Measurements from ENCODE around the gene ARL13B. TPM values are rescaled to one million over a fixed set of nuclear protein-coding genes. Genes with fewer than 3 reads are reported as not detected.

ARL13B gene
- total RNA-seq, 2 donors from 2014 or later: 4.4 to 4.7 TPM

- no peaks in the 10 kb centered on the region for H3K36me3 ChIP-seq
- H3K9me3 ChIP-seq: no peaks in the 10 kb centered on the region
- no peak overlapping the region for H3K4me3 ChIP-seq
- DNase-seq: no peak
- TF ChIP-seq, protein P1, sequence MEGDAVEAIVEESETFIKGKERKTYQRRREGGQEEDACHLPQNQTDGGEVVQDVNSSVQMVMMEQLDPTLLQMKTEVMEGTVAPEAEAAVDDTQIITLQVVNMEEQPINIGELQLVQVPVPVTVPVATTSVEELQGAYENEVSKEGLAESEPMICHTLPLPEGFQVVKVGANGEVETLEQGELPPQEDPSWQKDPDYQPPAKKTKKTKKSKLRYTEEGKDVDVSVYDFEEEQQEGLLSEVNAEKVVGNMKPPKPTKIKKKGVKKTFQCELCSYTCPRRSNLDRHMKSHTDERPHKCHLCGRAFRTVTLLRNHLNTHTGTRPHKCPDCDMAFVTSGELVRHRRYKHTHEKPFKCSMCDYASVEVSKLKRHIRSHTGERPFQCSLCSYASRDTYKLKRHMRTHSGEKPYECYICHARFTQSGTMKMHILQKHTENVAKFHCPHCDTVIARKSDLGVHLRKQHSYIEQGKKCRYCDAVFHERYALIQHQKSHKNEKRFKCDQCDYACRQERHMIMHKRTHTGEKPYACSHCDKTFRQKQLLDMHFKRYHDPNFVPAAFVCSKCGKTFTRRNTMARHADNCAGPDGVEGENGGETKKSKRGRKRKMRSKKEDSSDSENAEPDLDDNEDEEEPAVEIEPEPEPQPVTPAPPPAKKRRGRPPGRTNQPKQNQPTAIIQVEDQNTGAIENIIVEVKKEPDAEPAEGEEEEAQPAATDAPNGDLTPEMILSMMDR (IDR thresholded peaks at IDR 0.05): no peak
- no peak overlapping the region for H3K9ac ChIP-seq (ENCODE audit: low read depth in 2 of 2, low read length in 2 of 2)
- no peaks in the 10 kb centered on the region for H3K4me1 ChIP-seq
- intact Hi-C loops (cut with DNase I): no loop called here
- no peak overlapping the region for H3K27ac ChIP-seq
- H3K27me3 ChIP-seq: no peaks in the 10 kb centered on the region
Observed at GRCh38 chr3:93988764-93989163, 8.8 kb downstream of the ARL13B start.

- H3K4me3 ChIP-seq: no peak overlapping the region
- TF ChIP-seq, protein P1 (IDR thresholded peaks at IDR 0.05): no peak
- intact Hi-C loops (cut with DNase I): no loop called here
Observed at GRCh38 chr3:93989241-93989640, 9.3 kb downstream of the ARL13B start.

GRCh38 chr3:93991631-93992030, 11.7 kb downstream of the ARL13B start:
- Histone ChIP-seq H3K36me3 (no peaks in the 10 kb centered on the region), H3K4me3 (no peak overlapping the region), H3K27me3 (no peaks in the 10 kb centered on the region), H3K27ac (no peak overlapping the region), H3K4me1 (no peaks in the 10 kb centered on the region), H3K9me3 (no peaks in the 10 kb centered on the region), H3K9ac (ENCODE audit: low read depth in 2 of 2, low read length in 2 of 2) (no peak overlapping the region)
- intact Hi-C loops (cut with DNase I): no loop called here
- DNase-seq: no peak
- TF ChIP-seq, protein P1 (IDR thresholded peaks at IDR 0.05): no peak

More at GRCh38 chr3:93989241-93989640, 9.3 kb downstream of the ARL13B start:
- DNase-seq: no peak
- H3K9ac ChIP-seq (ENCODE audit: low read depth in 2 of 2, low read length in 2 of 2): no peak overlapping the region
- H3K9me3 ChIP-seq: no peaks in the 10 kb centered on the region
- H3K36me3 ChIP-seq: no peaks in the 10 kb centered on the region
- no peaks in the 10 kb centered on the region for H3K4me1 ChIP-seq
- H3K27ac ChIP-seq: no peak overlapping the region
- H3K27me3 ChIP-seq: no peaks in the 10 kb centered on the region

DNA sequence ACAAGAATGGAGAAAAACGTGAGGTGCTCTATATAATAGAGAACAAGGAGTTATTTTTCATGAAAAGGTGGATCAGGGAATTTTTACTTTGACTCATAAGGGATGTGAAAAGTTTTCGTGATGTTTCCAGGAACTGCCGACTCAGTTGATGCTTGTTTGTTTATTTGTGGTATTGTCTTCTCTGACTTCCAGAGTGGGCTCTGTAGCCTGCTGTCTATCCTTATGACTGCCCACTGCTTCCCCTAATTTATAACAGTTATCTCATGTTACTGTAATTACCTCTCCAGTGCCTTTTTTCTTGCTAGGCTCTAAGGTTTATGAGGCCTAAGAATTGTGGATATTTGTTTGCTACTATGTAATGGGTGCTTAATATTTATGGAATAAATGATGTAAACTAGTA, 12.3 kb downstream of the ARL13B start:
- DNase-seq: no peak
- H3K9ac ChIP-seq (ENCODE audit: low read depth in 2 of 2, low read length in 2 of 2): no peak overlapping the region
- H3K4me1 ChIP-seq: no peaks in the 10 kb centered on the region
- H3K27me3 ChIP-seq: no peaks in the 10 kb centered on the region
- intact Hi-C loops (cut with DNase I): no loop called here
- no peak overlapping the region for H3K27ac ChIP-seq
- H3K4me3 ChIP-seq: no peak overlapping the region
- no peaks in the 10 kb centered on the region for H3K9me3 ChIP-seq
- TF ChIP-seq, protein P1 (IDR thresholded peaks at IDR 0.05): no peak
- H3K36me3 ChIP-seq: no peaks in the 10 kb centered on the region

GRCh38 chr3:93994056-93994455, 14.1 kb downstream of the ARL13B start:
- TF ChIP-seq, protein P1 (IDR thresholded peaks at IDR 0.05): no peak
- H3K9me3 ChIP-seq: no peaks in the 10 kb centered on the region
- intact Hi-C loops (cut with DNase I): no loop called here

More at GRCh38 chr3:93994056-93994455, 14.1 kb downstream of the ARL13B start:
- Histone ChIP-seq H3K4me1 (no peaks in the 10 kb centered on the region), H3K4me3 (no peak overlapping the region), H3K27ac (no peak overlapping the region), H3K27me3 (no peaks in the 10 kb centered on the region), H3K9ac (ENCODE audit: low read depth in 2 of 2, low read length in 2 of 2) (no peak overlapping the region), H3K36me3 (no peaks in the 10 kb centered on the region)
- no peak for DNase-seq
